ENCODE measurements around the gene METAP1D. TPM values are rescaled to one million over a fixed set of nuclear protein-coding genes. Genes with fewer than 3 reads are reported as not detected.

METAP1D gene
- total and polyA plus RNA-seq, 8 donors = 2.8 to 24.4 (median 20.1) TPM

GRCh38 chr2:172088245-172089004 is 88.7 kb downstream of the METAP1D start:
- Histone ChIP-seq H3K4me3 (no peak overlapping the region), H3K36me3 (no peaks in the 10 kb centered on the region), H3K27ac (no peak overlapping the region), H3K9me3 (no peaks in the 10 kb centered on the region), H3K27me3 (peaks cover 99 to 100% of the 10 kb centered on the region in 2 donors), H3K4me1 (peaks cover 17 to 34% of the 10 kb centered on the region in 2 donors)
- TF ChIP-seq CTCF (IDR thresholded peaks at IDR 0.05) = no peak
- DNase-seq = no peak
- ATAC-seq = no peak
- intact Hi-C loops (cut with DNase I) = no loop called here

- Histone ChIP-seq H3K27ac (no peak overlapping the region), H3K4me1 (peaks cover 17 to 32% of the 10 kb centered on the region in 2 donors), H3K36me3 (no peaks in the 10 kb centered on the region), H3K9me3 (no peaks in the 10 kb centered on the region), H3K27me3 (peaks cover 99 to 100% of the 10 kb centered on the region in 2 donors), H3K4me3 (no peak overlapping the region)
- TF ChIP-seq CTCF (IDR thresholded peaks at IDR 0.05) = no peak
- intact Hi-C loops (cut with DNase I) = no loop called here
- ATAC-seq (no peak), DNase-seq (no peak)
These were observed 89.3 kb downstream of the METAP1D start for GRCh38 chr2:172089005-172089504.

- Histone ChIP-seq H3K27ac (no peak overlapping the region), H3K9me3 (no peaks in the 10 kb centered on the region), H3K27me3 (peaks cover 99 to 100% of the 10 kb centered on the region in 2 donors), H3K4me3 (no peak overlapping the region), H3K36me3 (no peaks in the 10 kb centered on the region), H3K4me1 (peaks cover 15 to 32% of the 10 kb centered on the region in 2 donors)
- DNase-seq = no peak
- no peak for ATAC-seq
- no peak for TF ChIP-seq CTCF (IDR thresholded peaks at IDR 0.05)
- intact Hi-C loops (cut with DNase I) = no loop called here
These were observed 89.9 kb downstream of the METAP1D start for GRCh38 chr2:172089633-172090032.

- H3K9me3 ChIP-seq = no peaks in the 10 kb centered on the region
- no peak overlapping the region for H3K4me3 ChIP-seq
- DNase-seq (no peak), ATAC-seq (no peak)
- no peak for TF ChIP-seq CTCF (IDR thresholded peaks at IDR 0.05)
- H3K27ac ChIP-seq = no peak overlapping the region
- peaks cover 15 to 32% of the 10 kb centered on the region in 2 donors for H3K4me1 ChIP-seq
- H3K36me3 ChIP-seq = no peaks in the 10 kb centered on the region
- intact Hi-C loops (cut with DNase I) = no loop called here
- H3K27me3 ChIP-seq = peaks cover 99 to 100% of the 10 kb centered on the region in 2 donors
These were observed 90.5 kb downstream of the METAP1D start for GRCh38 chr2:172090044-172090961.

Measured in left lung (tissue), 10 donors.